ENCODE results near the gene LAMB3.

LAMB3 gene

DNA sequence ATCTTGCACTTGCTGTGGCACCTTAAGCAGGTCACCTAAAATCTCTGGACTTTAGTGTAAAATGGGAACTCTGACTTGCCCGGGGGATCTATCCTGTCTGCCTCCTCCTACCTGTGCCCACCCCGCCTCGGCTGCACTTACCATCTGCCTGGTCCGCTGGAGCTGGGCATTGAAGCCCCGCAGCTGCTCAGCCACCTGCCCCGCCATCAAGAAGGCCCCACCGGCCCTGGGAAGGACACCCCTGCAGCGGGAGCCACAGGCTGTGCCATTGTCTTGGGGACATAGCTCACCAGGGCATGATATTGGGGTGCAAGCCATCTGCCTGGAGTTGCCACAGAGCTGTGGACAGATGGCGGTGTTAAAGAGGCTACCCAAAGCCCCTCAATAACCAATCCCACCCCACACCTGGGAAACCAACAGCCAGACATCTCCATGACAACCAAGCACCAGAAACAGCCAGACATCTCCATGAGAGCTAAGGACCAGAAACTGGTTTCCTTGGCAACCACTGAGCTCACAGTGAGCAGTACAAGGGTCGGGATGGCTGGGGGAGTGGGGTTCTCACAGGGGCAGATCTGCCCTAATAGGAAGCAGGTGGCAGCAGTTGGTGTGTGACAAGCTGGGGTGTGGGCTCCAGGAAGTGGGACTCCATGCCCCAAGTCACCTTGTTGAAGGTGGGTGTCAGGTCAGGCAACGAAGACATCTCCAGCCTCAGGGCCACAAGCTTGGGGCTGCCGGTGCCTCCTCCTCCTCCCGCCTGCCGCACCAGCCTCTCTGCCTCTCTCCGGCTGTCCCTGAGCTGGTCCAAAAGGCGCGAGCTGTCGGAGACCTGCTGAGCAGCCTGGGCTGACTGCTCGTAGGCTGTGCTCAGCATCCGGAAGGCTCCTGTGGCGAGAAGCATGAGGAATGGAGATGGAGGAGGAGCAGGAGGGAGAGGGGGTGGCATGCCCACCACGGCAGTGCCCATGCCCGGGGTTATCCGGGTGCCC lies 29.1 kb downstream of the LAMB3 start:
- no peak overlapping the region for H3K27ac ChIP-seq
- TF ChIP-seq, protein P1, sequence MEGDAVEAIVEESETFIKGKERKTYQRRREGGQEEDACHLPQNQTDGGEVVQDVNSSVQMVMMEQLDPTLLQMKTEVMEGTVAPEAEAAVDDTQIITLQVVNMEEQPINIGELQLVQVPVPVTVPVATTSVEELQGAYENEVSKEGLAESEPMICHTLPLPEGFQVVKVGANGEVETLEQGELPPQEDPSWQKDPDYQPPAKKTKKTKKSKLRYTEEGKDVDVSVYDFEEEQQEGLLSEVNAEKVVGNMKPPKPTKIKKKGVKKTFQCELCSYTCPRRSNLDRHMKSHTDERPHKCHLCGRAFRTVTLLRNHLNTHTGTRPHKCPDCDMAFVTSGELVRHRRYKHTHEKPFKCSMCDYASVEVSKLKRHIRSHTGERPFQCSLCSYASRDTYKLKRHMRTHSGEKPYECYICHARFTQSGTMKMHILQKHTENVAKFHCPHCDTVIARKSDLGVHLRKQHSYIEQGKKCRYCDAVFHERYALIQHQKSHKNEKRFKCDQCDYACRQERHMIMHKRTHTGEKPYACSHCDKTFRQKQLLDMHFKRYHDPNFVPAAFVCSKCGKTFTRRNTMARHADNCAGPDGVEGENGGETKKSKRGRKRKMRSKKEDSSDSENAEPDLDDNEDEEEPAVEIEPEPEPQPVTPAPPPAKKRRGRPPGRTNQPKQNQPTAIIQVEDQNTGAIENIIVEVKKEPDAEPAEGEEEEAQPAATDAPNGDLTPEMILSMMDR (conservative IDR thresholded peaks at IDR 0.05): no peak

DNA sequence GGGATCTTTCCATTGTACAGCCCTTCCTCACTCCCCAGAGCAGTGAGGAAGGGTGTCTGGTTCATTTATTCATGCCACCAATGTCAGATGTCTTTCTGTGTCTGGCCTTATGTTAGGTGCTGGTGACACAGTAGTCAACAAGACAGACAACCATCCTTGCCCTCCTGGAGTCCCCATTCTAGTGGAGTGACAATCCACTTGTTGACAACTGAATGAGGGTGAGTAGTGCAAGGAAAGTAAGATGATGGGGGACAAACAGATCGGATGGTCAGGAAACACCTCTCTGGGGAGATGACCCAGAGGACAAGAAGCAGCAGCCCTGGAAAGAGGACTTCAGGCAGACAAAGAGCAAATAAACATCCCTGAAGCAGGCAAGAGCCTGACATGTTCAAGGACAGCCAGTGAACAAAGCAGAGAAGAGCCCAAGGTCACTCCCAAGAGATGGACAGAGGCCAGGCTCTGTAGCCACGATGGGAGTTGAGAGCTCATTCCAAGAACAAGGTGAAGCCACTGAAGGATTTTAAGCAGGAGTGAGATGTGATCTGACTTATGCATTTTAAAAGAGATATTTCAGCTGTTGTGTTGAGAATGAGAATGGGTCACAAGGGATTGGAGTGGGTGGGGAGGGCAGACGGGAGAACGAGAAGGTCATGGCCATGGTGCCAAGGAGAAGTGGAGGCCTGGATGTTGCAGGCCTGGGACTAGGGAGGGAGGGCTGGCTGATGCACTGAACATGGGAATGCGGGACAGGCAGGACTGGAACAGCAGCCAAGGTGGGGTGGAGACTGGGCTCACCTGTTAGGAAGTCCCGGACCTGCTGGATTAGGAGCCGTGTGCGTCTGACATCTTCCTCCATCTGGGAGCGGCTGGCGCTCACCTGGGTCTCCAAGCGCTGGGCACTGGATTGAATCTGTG lies 30.2 kb downstream of the LAMB3 start:
- TF ChIP-seq, protein P1 (conservative IDR thresholded peaks at IDR 0.05): no peak
- H3K27ac ChIP-seq: peak overlapping the region; percentile 23; the same call in 1 of the 2 replicates

DNA sequence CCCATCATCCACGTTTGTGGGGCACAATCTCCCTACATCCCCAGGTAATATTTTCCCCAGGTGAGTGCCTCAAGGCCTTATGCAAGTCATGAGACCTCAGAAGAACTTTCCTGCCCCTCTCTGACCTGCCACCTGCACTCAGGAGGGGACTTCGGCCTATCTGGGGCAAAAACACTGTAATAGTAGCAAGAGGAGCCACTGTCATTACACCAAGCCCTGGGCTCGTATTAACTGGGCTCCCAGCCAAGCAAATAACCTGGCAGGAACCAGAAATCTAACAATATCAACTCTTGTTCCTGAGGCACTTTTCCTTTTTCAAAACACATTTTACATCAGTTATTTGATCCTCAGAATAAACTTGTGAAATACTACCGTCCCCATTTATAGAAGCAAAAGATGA lies 30.9 kb downstream of the LAMB3 start:
- TF ChIP-seq, protein P1 (conservative IDR thresholded peaks at IDR 0.05): no peak
- peak overlapping the region; percentile 23; the same call in 1 of the 2 replicates for H3K27ac ChIP-seq

DNA sequence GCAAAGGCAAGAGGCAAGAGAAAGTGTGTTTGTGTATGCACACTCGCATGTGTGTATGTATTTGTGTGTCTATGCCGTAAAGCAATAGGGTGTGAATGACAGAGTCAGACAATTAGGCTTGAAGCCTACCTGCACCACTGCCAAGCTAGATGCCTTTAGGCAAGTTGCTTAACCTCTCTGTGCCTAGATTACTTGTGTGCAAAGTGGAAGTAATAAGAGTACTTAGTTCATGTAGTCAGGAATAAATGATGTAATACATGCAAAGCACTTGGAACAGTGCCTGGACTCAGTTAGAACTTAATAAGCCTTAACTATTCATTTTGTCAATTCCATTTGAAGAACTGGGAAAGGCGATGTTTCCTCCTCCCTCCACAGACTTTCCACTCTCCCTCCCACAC lies 31.7 kb downstream of the LAMB3 start:
- TF ChIP-seq, protein P1 (conservative IDR thresholded peaks at IDR 0.05): no peak
- H3K27ac ChIP-seq: no peak overlapping the region

DNA sequence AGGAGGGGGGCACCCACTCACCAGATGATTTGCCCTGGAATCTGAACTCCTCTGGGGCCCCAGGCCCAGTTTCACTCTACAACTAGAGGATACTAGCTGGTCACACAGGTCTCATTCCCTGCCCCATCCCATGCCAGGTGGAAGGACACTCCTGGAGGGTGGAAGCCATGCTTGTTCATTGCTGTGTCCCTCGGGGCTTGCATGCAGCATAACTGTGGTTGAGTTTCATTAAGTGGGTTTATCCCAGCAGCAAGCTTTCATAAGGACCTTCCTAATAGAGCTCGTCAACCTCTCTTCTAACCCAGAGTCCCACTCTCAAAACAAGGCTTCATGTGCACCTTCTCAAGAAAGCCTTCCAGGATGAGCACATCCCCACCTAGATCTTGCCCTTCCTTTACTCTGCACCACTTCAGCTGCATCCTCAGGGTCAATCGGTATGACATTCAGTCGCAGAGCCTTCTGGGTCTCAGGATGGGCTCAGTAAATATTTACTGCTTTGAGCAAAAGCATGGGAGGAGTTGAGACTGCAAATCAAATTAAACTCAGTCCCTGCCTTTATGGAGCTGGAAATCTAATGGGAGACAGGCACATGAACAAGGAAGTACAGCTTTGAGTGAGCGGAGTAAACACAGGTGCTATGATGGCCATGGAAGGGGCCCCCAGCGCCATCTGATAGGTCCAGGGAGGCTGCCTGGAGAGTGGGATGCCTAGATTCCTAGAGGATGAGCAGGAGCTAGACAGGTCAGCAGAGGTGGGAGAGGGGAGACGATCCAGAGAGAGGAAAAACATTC lies 32.3 kb downstream of the LAMB3 start:
- TF ChIP-seq, protein P1 (conservative IDR thresholded peaks at IDR 0.05): no peak
- H3K27ac ChIP-seq: no peak overlapping the region

DNA sequence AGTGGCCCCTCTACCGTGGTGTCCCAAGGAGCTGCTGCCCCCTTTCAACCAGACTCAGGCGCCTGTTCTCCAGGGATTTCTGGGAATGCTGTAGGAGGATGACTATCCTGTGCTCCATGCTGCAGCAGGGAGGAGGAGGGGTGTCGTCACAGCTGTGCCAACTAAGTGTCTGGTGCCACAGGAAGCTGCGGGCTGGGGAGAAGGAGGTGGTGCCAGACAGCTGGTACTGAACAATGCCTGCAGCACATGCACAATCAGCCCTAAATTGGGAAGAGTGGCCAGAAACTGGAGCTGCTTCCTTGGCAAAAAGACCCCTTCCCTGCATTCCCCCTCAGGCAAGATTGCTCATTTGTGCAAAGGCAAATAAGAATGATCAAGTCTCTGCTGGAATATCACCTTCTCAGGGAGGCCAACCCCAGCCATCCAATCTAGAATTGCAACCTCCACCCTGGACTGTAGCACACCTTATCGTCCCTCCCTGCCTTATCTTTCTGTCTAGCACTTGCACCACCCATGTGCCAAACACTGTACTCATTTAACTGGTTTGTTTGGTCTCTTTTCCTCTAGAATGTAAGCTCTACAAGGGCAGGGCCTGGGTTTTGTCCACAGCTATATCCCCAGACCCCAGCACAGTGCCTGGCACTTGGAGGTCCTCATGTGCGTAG lies 33.3 kb downstream of the LAMB3 start:
- TF ChIP-seq, protein P1 (conservative IDR thresholded peaks at IDR 0.05): no peak
- no peak overlapping the region for H3K27ac ChIP-seq

Data from VCaP (cell line).